Panc1 (cell line): ENCODE data around the gene ZSWIM7. TPM values are rescaled to one million over a fixed set of nuclear protein-coding genes. Genes with fewer than 3 reads are reported as not detected.

Source experiments
- ATAC-seq: fragments of 200-7000 bp; cut with Tn5 transposase; 2 replicates; pipeline ENCODE4 v1.9.1; 2020; ENCODE audit warnings: mild to moderate bottlenecking, moderate library complexity
- BruUV-seq: library from RNA; stranded (reverse); fragments of 400-500 nt; replicated peaks from 2 replicates; lab custom pipeline; 2021; lab: Mats Ljungman, UMichigan
- CTCF ChIA-PET: fragments of 300-600 bp; sonication (Branson Sonifier 250); formaldehyde crosslinking; loops from one replicate; lab custom pipeline; 2022; ENCODE audit warnings: antibody characterized with exemption; lab: Charles Lee
- POLR2A ChIA-PET: fragments of 300-600 bp; sonication (Branson Sonifier 250); formaldehyde crosslinking; loops from one replicate; lab custom pipeline; 2022; ENCODE audit warnings: antibody characterized with exemption; lab: Charles Lee
- DNase-seq: peaks from one replicate; pipeline ENCODE4 v3.0.0-alpha.2; 2010; ENCODE audit warnings: low read depth, low spot score
- H3K27ac ChIP-seq: 2 replicates; pipeline ENCODE4 v1.5.1; 2011; ENCODE audit warnings: mild to moderate bottlenecking, low read length, inconsistent platforms
- H3K27me3 ChIP-seq: fragments of 200-500 bp; sonication (Bioruptor generic); 2 replicates; pipeline ENCODE4 v1.6.0; 2014; ENCODE audit warnings: low read length, inconsistent platforms; ENCODE audit not compliant: control insufficient read depth, insufficient read depth
- H3K36me3 ChIP-seq: fragments of 200-500 bp; sonication (Bioruptor generic); 2 replicates; pipeline ENCODE4 v1.5.1; 2014; ENCODE audit warnings: inconsistent platforms, mild to moderate bottlenecking, low read length, moderate library complexity; ENCODE audit not compliant: control insufficient read depth, insufficient read depth
- H3K4me1 ChIP-seq: 2 replicates; pipeline ENCODE4 v1.5.1; 2011; ENCODE audit warnings: inconsistent platforms, mild to moderate bottlenecking, low read length, moderate library complexity; ENCODE audit not compliant: control insufficient read depth, insufficient read depth
- H3K4me3 ChIP-seq, 2 experiments: 2 replicates each; pipeline ENCODE4 v1.5.1; 2011 to 2012; ENCODE audit warnings: low read depth in 2 of 2, low read length in 2 of 2, mild to moderate bottlenecking in 2 of 2, inconsistent platforms in 1 of 2, moderate library complexity in 1 of 2
- H3K9me3 ChIP-seq: fragments of 200-500 bp; sonication (Bioruptor generic); 2 replicates; pipeline ENCODE4 v1.5.1; 2014; ENCODE audit warnings: low read depth, mild to moderate bottlenecking, inconsistent platforms, low read length, moderate library complexity; ENCODE audit not compliant: control insufficient read depth, insufficient read depth
- CTCF ChIP-seq: fragments of 450-650 bp; IDR thresholded peaks from 2 replicates; pipeline ENCODE4 v1.5.1; 2017; ENCODE audit warnings: mild to moderate bottlenecking
- POLR2AphosphoS5 ChIP-seq: IDR thresholded peaks from 2 replicates; pipeline ENCODE4 v1.6.1; 2012; ENCODE audit warnings: mild to moderate bottlenecking, low read depth, low read length, moderate library complexity
- SIN3A ChIP-seq: IDR thresholded peaks from 2 replicates; pipeline ENCODE4 v1.6.1; 2012; ENCODE audit warnings: low read depth, mild to moderate bottlenecking, low read length, moderate library complexity, borderline replicate concordance; ENCODE audit not compliant: insufficient read depth
- TCF7L2 ChIP-seq: IDR thresholded peaks from 2 replicates; pipeline ENCODE4 v1.6.1; 2011; ENCODE audit warnings: mild to moderate bottlenecking, low read depth, low read length, inconsistent platforms
- in situ Hi-C: cut with HindIII; loops from 2 replicates; pipeline ENCODE4 v1.10.0; 2016; ENCODE audit warnings: low sequenced_read_pairs, low pct_unique_long_range_greater_than_20kb
- intact Hi-C: fragments of 100-400 bp; cut with micrococcal nuclease; formaldehyde crosslinking; loops from one replicate; pipeline ENCODE4 v1.10.0; 2022; ENCODE audit not compliant: unreplicated experiment
- total RNA-seq: library from RNA; stranded (reverse); gene quantifications from one replicate; pipeline ENCODE4 v1.2.1, GENCODE V29; 2021; ENCODE audit not compliant: unreplicated experiment
- TF ChIP-seq, protein P1 (sequence below), 2 experiments: IDR thresholded peaks; 2 replicates each; pipeline ENCODE4 v1.6.1; 2011 to 2012; ENCODE audit warnings: low read depth in 2 of 2, control low read depth in 1 of 2, low read length in 1 of 2, mild to moderate bottlenecking in 1 of 2, moderate library complexity in 1 of 2; ENCODE audit not compliant: insufficient read depth in 1 of 2

Gene ZSWIM7
- total RNA-seq, 1 experiment from 2014 or later = 17.5 TPM

DNA sequence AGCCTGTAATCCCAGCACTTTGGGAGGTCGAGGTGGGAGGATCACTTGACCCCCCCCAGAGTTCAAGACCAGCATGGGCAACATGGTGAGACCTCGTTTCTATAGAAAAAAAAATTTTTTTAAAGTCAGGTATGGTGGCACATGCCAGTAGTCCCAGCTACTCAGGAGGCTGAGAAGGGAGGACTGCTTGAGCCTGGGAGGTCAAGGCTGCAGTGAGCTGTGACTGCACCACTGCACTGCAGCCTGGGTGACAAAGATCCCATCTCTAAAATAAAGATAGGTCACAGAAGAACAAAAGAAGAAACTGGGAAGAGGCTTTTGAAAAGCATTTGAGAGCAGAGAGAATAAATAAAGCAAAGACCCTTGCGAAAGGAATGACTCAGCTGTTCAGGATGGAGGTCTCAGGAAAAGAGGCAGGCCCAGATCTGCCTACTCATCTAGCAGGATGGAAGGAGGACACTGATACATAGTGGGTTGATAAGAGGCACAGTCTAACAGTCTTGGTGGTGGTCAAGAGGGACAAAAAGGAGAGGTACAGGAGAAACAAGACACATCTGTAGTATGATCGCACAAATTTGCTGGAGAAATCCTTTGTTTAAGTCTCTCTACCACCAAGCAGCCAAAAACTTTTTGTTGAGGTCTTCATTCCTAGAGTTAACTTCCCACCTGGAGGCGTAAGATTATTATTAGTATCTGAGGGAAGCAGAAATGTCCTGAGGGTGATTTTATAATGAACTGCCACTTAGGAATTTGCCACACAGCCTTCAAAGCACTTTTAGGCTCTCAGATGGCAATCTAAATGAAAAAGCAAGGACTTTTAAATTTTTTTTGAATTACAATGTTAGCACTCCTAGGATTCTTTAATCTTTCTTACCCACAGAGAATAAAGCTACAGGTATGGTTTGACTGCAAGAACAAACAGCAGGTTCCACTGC is 17.6 kb downstream of the ZSWIM7 start:
- in situ Hi-C loops (no loop called here), intact Hi-C loops (no loop called here)
- POLR2A ChIA-PET = no interaction called here
- no peaks in the 10 kb centered on the region for H3K9me3 ChIP-seq
- peaks cover 13% of the 10 kb centered on the region for H3K4me1 ChIP-seq
- DNase-seq = no peak
- no peak for TF ChIP-seq TCF7L2
- no peak for TF ChIP-seq SIN3A
- TF ChIP-seq CTCF = no peak
- no peak for TF ChIP-seq POLR2AphosphoS5
- TF ChIP-seq, protein P1, sequence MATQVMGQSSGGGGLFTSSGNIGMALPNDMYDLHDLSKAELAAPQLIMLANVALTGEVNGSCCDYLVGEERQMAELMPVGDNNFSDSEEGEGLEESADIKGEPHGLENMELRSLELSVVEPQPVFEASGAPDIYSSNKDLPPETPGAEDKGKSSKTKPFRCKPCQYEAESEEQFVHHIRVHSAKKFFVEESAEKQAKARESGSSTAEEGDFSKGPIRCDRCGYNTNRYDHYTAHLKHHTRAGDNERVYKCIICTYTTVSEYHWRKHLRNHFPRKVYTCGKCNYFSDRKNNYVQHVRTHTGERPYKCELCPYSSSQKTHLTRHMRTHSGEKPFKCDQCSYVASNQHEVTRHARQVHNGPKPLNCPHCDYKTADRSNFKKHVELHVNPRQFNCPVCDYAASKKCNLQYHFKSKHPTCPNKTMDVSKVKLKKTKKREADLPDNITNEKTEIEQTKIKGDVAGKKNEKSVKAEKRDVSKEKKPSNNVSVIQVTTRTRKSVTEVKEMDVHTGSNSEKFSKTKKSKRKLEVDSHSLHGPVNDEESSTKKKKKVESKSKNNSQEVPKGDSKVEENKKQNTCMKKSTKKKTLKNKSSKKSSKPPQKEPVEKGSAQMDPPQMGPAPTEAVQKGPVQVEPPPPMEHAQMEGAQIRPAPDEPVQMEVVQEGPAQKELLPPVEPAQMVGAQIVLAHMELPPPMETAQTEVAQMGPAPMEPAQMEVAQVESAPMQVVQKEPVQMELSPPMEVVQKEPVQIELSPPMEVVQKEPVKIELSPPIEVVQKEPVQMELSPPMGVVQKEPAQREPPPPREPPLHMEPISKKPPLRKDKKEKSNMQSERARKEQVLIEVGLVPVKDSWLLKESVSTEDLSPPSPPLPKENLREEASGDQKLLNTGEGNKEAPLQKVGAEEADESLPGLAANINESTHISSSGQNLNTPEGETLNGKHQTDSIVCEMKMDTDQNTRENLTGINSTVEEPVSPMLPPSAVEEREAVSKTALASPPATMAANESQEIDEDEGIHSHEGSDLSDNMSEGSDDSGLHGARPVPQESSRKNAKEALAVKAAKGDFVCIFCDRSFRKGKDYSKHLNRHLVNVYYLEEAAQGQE (IDR thresholded peaks at IDR 0.05; ENCODE audit: insufficient read depth in 1 of 2, low read depth in 2 of 2, low read length in 1 of 2) = no peak
- no peak; the same call in none of the 2 replicates for ATAC-seq
- peak overlapping the region; percentile 6 for H3K27ac ChIP-seq
- no peak overlapping the region for H3K4me3 ChIP-seq
- no peaks in the 10 kb centered on the region; the same call in 1 of the 2 replicates for H3K36me3 ChIP-seq
- no TSS peak for BruUV-seq
- CTCF ChIA-PET = no interaction called here
- no peaks in the 10 kb centered on the region for H3K27me3 ChIP-seq

DNA sequence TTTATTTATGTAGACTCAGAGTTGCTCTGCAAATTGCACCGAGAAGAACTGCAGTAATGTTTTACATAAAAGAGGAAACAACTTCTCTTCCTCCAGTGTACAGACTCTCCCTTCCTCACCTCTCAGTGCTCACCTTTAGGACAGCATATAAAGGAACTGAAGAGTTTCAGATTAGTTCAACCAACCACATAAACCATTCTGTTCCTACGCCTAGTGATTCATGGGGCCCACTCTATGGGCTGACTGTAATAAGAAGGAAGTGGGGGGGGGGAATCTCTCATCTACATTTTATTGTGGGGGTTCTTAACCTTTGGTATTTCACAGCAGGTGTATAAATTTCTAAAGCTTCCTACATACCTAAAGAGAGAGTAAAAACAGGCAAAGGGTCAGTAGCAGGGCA is 18.3 kb downstream of the ZSWIM7 start:
- H3K27ac ChIP-seq = no peak overlapping the region
- DNase-seq = no peak
- BruUV-seq = no TSS peak

More for the DNA sequence above, 18.3 kb downstream of the ZSWIM7 start:
- in situ Hi-C loops (no loop called here), intact Hi-C loops (no loop called here)
- no peak for TF ChIP-seq CTCF
- TF ChIP-seq SIN3A = no peak
- TF ChIP-seq POLR2AphosphoS5 = no peak
- TF ChIP-seq, protein P1 (IDR thresholded peaks at IDR 0.05; ENCODE audit: insufficient read depth in 1 of 2, low read depth in 2 of 2, low read length in 1 of 2) = no peak
- no peak for TF ChIP-seq TCF7L2
- peaks cover 19% of the 10 kb centered on the region for H3K4me1 ChIP-seq
- CTCF ChIA-PET = no interaction called here
- H3K27me3 ChIP-seq = no peaks in the 10 kb centered on the region
- no peaks in the 10 kb centered on the region for H3K9me3 ChIP-seq
- no peak for ATAC-seq
- H3K4me3 ChIP-seq = no peak overlapping the region
- peaks cover 1% of the 10 kb centered on the region; the same call in 1 of the 2 replicates for H3K36me3 ChIP-seq
- POLR2A ChIA-PET = no interaction called here
